Endothelial cell of umbilical vein (primary cell): ENCODE data around the gene ACTL6A. TPM values are rescaled to one million over a fixed set of nuclear protein-coding genes. Genes with fewer than 3 reads are reported as not detected.

Experiments used
- BruUV-seq: library from RNA; stranded (reverse); fragments of 400-500 nt; replicated peaks from 2 replicates; lab custom pipeline; 2021; lab: Mats Ljungman, UMichigan
- CTCF ChIA-PET: fragments of 300-600, 350-600 bp; sonication (Branson Sonifier 250); formaldehyde crosslinking; loops from one replicate; lab custom pipeline; 2021; ENCODE audit warnings: antibody characterized with exemption, inconsistent platforms; lab: Charles Lee
- POLR2A ChIA-PET: fragments of 300-600, 350-600 bp; sonication (Branson Sonifier 250); formaldehyde crosslinking; loops from one replicate; lab custom pipeline; 2021; ENCODE audit warnings: antibody characterized with exemption, inconsistent platforms; lab: Charles Lee
- DNase-seq: peaks from one replicate; pipeline ENCODE4 v3.0.0-alpha.2; 2011; ENCODE audit warnings: low read depth, low spot score
- FAIRE-seq: peaks from 2 replicates; lab custom pipeline; 2011; peaks lifted over from hg19 to GRCh38; lab: Jason Lieb, UNC
- H2AFZ ChIP-seq: 2 replicates; pipeline ENCODE4 v1.6.0; 2012; ENCODE audit warnings: low read depth, low read length, control low read depth, inconsistent platforms
- H3K27ac ChIP-seq: 2 replicates; pipeline ENCODE4 v1.5.1; 2011; ENCODE audit warnings: low read depth, mild to moderate bottlenecking, control low read depth, low read length, moderate library complexity; ENCODE audit not compliant: insufficient read depth
- H3K27me3 ChIP-seq, 2 experiments: 2 replicates each; pipeline versions ENCODE4 v1.6.0 to v1.6.1; 2011; ENCODE audit warnings: low read length in 2 of 2, mixed read lengths in 1 of 2; ENCODE audit not compliant: control insufficient read depth in 2 of 2, insufficient read depth in 2 of 2
- H3K36me3 ChIP-seq, 2 experiments: 2 replicates in 1 of 2; 3 replicates in 1 of 2; pipeline ENCODE4 v1.5.1; 2011; ENCODE audit warnings: low read length in 2 of 2, mild to moderate bottlenecking in 1 of 2, moderate library complexity in 1 of 2; ENCODE audit not compliant: control insufficient read depth in 2 of 2, insufficient read depth in 2 of 2; ENCODE audit errors: extremely low read depth in 1 of 2
- H3K4me1 ChIP-seq: 3 replicates; pipeline ENCODE4 v1.5.1; 2011; ENCODE audit warnings: mild to moderate bottlenecking, low read length; ENCODE audit not compliant: control insufficient read depth, insufficient read depth; ENCODE audit errors: extremely low read depth
- H3K4me2 ChIP-seq: 2 replicates; pipeline ENCODE4 v1.6.1; 2011; ENCODE audit warnings: low read length, control low read depth, mixed read lengths; ENCODE audit not compliant: insufficient read depth
- H3K4me3 ChIP-seq, 3 experiments: fragments of 200-600 bp in 1 of 3; sonication (generic), shearing (Covaris generic) in 1 of 3; replicated peaks in 1 of 3; 2 replicates each; pipeline ENCODE4 v1.5.1; 2011 to 2016; ENCODE audit warnings: control low read depth in 3 of 3, low read length in 3 of 3, mild to moderate bottlenecking in 2 of 3, inconsistent platforms in 1 of 3, low read depth in 1 of 3, moderate library complexity in 1 of 3; ENCODE audit not compliant: insufficient read depth in 1 of 3
- H3K79me2 ChIP-seq: 2 replicates; pipeline ENCODE4 v1.6.0; 2012; ENCODE audit warnings: low read length, inconsistent platforms; ENCODE audit not compliant: control insufficient read depth, insufficient read depth
- H3K9ac ChIP-seq: replicated peaks from 2 replicates; pipeline ENCODE3; 2011; ENCODE audit warnings: low read length, control low read depth; ENCODE audit not compliant: insufficient read depth; ENCODE audit errors: extremely low read depth
- H3K9me1 ChIP-seq: replicated peaks from 3 replicates; pipeline ENCODE4 v1.6.0; 2011; ENCODE audit warnings: mild to moderate bottlenecking, low read length; ENCODE audit not compliant: control insufficient read depth, insufficient read depth; ENCODE audit errors: extremely low read depth
- H3K9me3 ChIP-seq: replicated peaks from 2 replicates; pipeline ENCODE4 v1.5.1; 2012; ENCODE audit warnings: low read length, inconsistent platforms; ENCODE audit not compliant: control insufficient read depth, insufficient read depth
- H4K20me1 ChIP-seq: replicated peaks from 2 replicates; pipeline ENCODE3; 2011; ENCODE audit warnings: mild to moderate bottlenecking, low read length; ENCODE audit not compliant: control insufficient read depth, insufficient read depth; ENCODE audit errors: extremely low read depth
- EZH2 ChIP-seq: IDR thresholded peaks from 2 replicates; pipeline ENCODE4 v1.6.1; 2012; ENCODE audit warnings: borderline replicate concordance, low read depth, mild to moderate bottlenecking, moderate library complexity, low read length, inconsistent platforms; ENCODE audit not compliant: severe bottlenecking
- FOS ChIP-seq: IDR thresholded peaks from 2 replicates; pipeline ENCODE4 v1.6.1; 2011; ENCODE audit warnings: mild to moderate bottlenecking, low read length, moderate library complexity, borderline replicate concordance; ENCODE audit not compliant: insufficient read depth
- GATA2 ChIP-seq: IDR thresholded peaks from 2 replicates; pipeline ENCODE4 v1.7.0; 2011; ENCODE audit warnings: low read depth, mild to moderate bottlenecking, moderate library complexity, mixed read lengths, low read length; ENCODE audit not compliant: insufficient read length, insufficient read depth
- JUN ChIP-seq: IDR thresholded peaks from 2 replicates; pipeline ENCODE4 v1.6.1; 2011; ENCODE audit warnings: borderline replicate concordance, low read depth; ENCODE audit not compliant: insufficient read length, insufficient read depth
- MYC ChIP-seq: IDR thresholded peaks from one replicate; pipeline ENCODE4 v1.6.1; 2011; ENCODE audit warnings: mild to moderate bottlenecking, low read depth, low read length
- POLR2A ChIP-seq: IDR thresholded peaks from 2 replicates; pipeline ENCODE4 v1.6.1; 2012; ENCODE audit warnings: low read depth, mild to moderate bottlenecking, control low read depth, low read length
- POLR2AphosphoS5 ChIP-seq: IDR thresholded peaks from 2 replicates; pipeline ENCODE4 v1.6.1; 2012; ENCODE audit warnings: low read depth, mild to moderate bottlenecking, control low read depth, low read length, moderate library complexity; ENCODE audit not compliant: insufficient read depth
- dilution Hi-C: fragments of 300-500 bp; cut with MboI; formaldehyde crosslinking; loops from one replicate; pipeline ENCODE4 v1.15.0; 2019; ENCODE audit warnings: low sequenced_read_pairs; ENCODE audit not compliant: extremely low pct_ligation_motif_present
- intact Hi-C: fragments of 100-400 bp; cut with micrococcal nuclease; formaldehyde crosslinking; loops from one replicate; pipeline ENCODE4 v1.10.0; 2022
- polyA plus RNA-seq, 4 experiments: library from polyadenylated mRNA; depleted of rRNA in 3 of 4; stranded (reverse) in 3 of 4; unstranded in 1 of 4; fragments of >200 nt; gene quantifications; 2 replicates each; pipeline versions ENCODE4 v1.2.1 to v1.2.3, GENCODE V29; 2011 to 2012; ENCODE audit warnings: missing spikeins in 1 of 4
- total RNA-seq: library from RNA; stranded (reverse); gene quantifications from 2 replicates; pipeline ENCODE4 v1.2.3, GENCODE V29; 2021
- TF ChIP-seq, protein P1 (sequence below): IDR thresholded peaks from 2 replicates; pipeline ENCODE4 v1.6.1; 2011; ENCODE audit not compliant: insufficient read depth, insufficient read length
- TF ChIP-seq, protein P2 (sequence below), 2 donors: IDR thresholded peaks; 1 replicate in 1 of 2; 2 replicates in 1 of 2; pipeline ENCODE4 v1.5.1; 2011; ENCODE audit warnings: low read length in 2 of 2, mild to moderate bottlenecking in 2 of 2, moderate library complexity in 2 of 2, control low read depth in 1 of 2, inconsistent platforms in 1 of 2, low read depth in 1 of 2; ENCODE audit not compliant: insufficient read depth in 1 of 2; ENCODE audit errors: extremely low read depth in 1 of 2

The ACTL6A gene
- total and polyA plus RNA-seq, 2 donors (not counting 3 experiments of a cell fraction or from before 2014, with no cell fraction given), result 68.3 to 96.2 TPM

DNA sequence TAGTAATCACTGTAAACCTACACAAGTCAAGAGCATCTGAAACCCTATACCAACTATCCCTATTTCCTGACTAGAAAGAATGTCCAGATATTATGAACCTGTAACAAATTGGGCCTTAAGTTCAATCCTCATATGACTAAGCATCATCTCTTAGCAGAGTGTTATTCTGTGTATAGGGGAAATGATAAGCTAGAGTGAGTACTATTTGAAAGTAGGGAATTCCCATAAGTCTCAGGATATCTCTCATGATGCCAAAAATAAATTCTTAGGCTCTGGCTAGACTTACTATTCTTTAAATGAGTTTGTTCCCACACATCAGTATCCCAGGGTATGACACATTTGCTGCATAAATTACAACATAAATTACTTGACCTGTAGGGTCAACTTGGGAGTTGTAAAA lies 26.4 kb downstream of the ACTL6A start:
- H3K9ac ChIP-seq, result no peak overlapping the region
- no peak overlapping the region for H2AFZ ChIP-seq
- peaks cover 6 to 39% of the 10 kb centered on the region in 2 experiments for H3K36me3 ChIP-seq
- H3K27me3 ChIP-seq, result no peaks in the 10 kb centered on the region
- BruUV-seq, result no TSS peak
- no peak overlapping the region for H3K27ac ChIP-seq
- no peak overlapping the region for H3K4me2 ChIP-seq
- ChIA-PET CTCF (no interaction called here), POLR2A (no interaction called here)
- peak; percentile 36 for DNase-seq
- dilution Hi-C loops (no loop called here), intact Hi-C loops (no loop called here)
- no peak for FAIRE-seq
- H3K4me1 ChIP-seq, result no peaks in the 10 kb centered on the region
- TF ChIP-seq POLR2AphosphoS5 (no peak), EZH2 (no peak), POLR2A (no peak), MYC (no peak), JUN (no peak), GATA2 (no peak), FOS (no peak)
- TF ChIP-seq, protein P1, sequence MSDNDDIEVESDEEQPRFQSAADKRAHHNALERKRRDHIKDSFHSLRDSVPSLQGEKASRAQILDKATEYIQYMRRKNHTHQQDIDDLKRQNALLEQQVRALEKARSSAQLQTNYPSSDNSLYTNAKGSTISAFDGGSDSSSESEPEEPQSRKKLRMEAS, result no peak
- TF ChIP-seq, protein P2, sequence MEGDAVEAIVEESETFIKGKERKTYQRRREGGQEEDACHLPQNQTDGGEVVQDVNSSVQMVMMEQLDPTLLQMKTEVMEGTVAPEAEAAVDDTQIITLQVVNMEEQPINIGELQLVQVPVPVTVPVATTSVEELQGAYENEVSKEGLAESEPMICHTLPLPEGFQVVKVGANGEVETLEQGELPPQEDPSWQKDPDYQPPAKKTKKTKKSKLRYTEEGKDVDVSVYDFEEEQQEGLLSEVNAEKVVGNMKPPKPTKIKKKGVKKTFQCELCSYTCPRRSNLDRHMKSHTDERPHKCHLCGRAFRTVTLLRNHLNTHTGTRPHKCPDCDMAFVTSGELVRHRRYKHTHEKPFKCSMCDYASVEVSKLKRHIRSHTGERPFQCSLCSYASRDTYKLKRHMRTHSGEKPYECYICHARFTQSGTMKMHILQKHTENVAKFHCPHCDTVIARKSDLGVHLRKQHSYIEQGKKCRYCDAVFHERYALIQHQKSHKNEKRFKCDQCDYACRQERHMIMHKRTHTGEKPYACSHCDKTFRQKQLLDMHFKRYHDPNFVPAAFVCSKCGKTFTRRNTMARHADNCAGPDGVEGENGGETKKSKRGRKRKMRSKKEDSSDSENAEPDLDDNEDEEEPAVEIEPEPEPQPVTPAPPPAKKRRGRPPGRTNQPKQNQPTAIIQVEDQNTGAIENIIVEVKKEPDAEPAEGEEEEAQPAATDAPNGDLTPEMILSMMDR (IDR thresholded peaks at IDR 0.05; ENCODE audit: extremely low read depth in 1 of 2, insufficient read depth in 1 of 2, low read depth in 1 of 2, low read length in 2 of 2), result no peak
- no peaks in the 10 kb centered on the region for H3K9me1 ChIP-seq
- H3K79me2 ChIP-seq, result no peaks in the 10 kb centered on the region
- no peaks in the 10 kb centered on the region for H4K20me1 ChIP-seq
- H3K9me3 ChIP-seq, result no peaks in the 10 kb centered on the region
- no peak overlapping the region for H3K4me3 ChIP-seq
